ENCODE data around the gene TMC8.

- TF ChIP-seq, protein P1, sequence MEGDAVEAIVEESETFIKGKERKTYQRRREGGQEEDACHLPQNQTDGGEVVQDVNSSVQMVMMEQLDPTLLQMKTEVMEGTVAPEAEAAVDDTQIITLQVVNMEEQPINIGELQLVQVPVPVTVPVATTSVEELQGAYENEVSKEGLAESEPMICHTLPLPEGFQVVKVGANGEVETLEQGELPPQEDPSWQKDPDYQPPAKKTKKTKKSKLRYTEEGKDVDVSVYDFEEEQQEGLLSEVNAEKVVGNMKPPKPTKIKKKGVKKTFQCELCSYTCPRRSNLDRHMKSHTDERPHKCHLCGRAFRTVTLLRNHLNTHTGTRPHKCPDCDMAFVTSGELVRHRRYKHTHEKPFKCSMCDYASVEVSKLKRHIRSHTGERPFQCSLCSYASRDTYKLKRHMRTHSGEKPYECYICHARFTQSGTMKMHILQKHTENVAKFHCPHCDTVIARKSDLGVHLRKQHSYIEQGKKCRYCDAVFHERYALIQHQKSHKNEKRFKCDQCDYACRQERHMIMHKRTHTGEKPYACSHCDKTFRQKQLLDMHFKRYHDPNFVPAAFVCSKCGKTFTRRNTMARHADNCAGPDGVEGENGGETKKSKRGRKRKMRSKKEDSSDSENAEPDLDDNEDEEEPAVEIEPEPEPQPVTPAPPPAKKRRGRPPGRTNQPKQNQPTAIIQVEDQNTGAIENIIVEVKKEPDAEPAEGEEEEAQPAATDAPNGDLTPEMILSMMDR (IDR thresholded peaks at IDR 0.05; ENCODE audit: low read depth, low read length): no peak
- TF ChIP-seq EZH2phosphoT487 (IDR thresholded peaks at IDR 0.05; ENCODE audit: low read depth): no peak
Measured at GRCh38 chr17:78109489-78109761, 21.1 kb upstream of the TMC8 start.

Measured in OCI-LY3 (cell line).